Stimulated activated CD8-positive, alpha-beta memory T cell treated with anti-CD3 and anti-CD28 coated beads, Interleukin-4, amount 100 ng/mL, for 48 hours (primary cell): ENCODE results near the gene NRF1.
"Not testable (repeated sequence)": the region's sequence is repeated elsewhere in the genome, so short reads cannot be mapped to it uniquely, and the experiment has no call there.

Experiments used
- DNase-seq: peaks from one replicate; pipeline ENCODE4 v3.0.0-alpha.2; 2020

NRF1 gene

DNA sequence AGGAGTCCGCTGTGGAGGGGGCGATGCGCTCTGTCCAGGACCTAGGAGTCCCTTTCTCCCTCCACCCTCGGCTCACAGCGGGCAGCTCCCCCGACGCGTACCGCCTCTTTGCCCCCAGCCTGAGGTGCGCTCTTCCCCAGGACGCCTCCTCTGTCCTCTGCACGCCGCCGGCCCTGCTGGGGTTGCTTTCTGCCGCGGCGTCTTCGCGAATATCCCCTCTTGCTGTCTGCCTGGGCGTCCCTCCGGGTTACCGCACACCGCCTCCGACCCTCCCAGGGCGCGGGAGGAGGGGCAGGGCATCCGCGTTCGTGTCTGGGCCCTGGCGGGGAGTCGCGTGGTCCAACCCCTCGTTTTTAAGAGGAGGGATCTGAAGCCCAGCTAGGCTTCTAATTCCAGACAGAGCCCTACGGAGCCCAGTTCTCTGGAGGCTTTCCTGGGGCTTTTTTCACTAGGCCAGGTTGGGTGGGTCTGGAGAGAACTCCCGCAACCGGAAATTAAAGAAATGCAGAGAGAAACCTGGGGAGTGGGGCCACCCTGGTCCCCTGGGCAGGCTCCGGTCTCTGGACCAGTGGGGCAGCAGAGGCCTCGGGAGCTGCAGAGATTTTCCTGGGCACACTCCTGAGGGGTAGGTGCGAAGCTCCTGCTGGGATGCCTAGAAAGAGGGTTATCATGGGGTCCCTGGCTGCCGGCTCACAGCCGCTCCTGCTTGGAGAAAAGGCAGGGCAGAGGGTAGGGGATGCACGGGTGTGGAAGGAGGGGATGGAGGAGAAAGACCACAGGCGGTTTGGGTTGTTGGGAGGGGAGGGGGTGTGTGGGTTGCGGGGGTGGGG, 174.4 kb downstream of the NRF1 start:
- DNase-seq, result peak; percentile 30

DNA sequence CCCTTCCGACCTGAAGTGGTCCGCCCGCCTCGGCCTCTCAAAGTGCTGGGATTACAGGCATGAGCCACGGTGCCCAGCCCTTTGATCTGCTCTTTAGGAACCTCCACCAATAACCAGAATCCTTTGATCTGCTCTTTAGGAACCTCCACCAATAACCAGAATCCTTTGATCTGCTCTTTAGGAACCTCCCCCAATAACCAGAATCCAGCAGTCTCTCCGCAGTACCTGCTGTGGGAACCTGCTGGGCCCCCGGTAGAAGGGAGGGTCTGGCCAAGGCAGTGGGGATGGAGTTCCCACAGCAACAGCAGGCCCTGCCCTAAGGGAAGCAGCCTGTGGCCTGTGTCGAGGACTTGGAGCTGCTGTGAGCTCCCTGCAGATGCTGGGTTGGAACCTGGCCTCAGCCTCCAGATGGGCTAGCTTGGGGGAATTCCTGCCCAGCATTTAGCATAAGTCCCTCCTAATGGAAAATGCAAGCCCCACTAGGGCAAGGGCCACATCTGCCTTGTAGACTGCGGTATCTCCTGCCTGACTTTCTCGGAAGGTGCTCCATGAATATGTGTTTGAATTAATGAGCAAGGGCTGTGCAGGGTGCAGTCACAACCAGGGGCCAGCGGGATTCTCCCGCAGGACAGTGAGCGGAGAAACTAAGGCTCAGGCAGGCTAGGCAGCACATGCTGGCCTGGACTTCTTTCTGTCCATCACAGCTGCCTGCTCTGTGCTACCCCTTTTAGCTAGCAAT, 175.5 kb downstream of the NRF1 start:
- DNase-seq, result no peak

DNA sequence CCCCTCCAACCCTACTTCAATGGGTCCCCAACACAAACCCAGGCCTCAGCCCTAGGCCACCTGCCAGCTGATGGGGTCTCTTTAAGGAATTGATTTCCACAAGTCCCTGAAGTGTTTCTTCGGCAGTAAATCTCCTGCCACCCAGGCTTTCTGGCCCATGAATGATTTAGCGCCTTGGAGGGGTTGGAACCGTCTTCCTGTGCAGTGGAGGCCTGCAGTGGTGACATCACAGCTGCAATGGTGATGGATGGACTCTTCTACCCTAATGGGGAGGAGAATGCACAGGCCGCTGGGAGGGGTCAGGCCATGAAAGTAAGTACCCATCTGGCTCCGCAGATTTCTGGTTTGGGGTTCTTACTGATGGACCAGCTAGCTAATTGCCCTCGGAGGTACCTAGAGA, 177.5 kb downstream of the NRF1 start:
- DNase-seq, result no peak

DNA sequence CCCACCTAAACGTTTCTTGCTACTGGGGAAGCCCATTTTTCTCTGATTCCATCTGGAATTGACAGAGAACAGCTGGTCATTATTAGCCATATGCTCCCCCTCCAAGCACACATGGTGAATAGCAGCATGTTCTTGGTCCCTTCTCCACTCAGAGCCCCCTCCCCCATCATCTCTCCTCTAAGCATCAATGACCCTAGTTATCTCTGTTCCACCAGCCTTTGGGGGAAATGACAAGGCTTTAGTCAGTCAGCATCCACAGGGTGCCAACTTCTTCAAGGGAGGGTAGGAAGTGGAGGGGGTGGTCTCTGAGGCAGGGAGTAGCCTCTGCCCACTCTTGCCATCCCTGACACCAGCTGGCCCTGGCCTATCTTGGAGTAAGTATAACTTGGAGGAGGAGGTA, 178.1 kb downstream of the NRF1 start:
- DNase-seq, result no peak

DNA sequence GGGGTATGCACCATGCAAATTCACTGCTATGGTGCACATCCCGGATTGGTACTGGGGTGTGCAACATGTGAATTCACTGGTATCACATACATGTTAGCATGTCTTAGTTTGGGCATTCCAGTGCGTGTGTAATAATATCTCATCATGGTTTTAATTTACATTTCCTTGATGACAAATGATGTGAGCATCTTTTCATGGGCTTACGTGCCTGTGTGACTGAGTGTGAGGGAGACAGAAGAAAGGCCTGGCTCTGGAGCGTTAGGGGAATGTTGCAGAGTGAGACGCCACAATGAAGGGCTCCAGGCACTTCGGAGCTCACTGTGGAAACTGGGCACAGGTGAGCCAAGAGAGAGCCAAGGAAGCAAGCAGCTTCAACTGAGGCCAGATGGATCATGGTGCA, 178.6 kb downstream of the NRF1 start:
- DNase-seq, result no peak

DNA sequence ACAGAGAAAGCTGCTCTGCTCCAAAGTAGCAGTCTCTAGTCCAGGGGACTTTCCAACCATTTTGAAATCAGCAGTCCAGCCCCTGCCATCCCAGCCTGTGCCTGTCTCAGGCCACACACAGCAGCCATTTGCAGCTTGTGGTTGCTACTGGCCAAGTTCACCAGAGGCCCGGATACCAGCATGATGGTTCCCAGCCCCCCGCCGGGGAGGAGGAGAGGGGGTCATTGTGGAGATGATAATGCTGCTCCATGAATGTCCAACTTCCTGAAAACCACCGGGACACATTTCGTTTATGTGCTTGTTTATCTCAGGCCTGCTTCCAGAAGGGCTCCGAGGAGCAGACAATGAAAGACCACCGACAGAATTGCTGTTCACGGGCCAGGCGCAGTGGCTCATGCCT, 181.2 kb downstream of the NRF1 start:
- DNase-seq, result no peak

DNA sequence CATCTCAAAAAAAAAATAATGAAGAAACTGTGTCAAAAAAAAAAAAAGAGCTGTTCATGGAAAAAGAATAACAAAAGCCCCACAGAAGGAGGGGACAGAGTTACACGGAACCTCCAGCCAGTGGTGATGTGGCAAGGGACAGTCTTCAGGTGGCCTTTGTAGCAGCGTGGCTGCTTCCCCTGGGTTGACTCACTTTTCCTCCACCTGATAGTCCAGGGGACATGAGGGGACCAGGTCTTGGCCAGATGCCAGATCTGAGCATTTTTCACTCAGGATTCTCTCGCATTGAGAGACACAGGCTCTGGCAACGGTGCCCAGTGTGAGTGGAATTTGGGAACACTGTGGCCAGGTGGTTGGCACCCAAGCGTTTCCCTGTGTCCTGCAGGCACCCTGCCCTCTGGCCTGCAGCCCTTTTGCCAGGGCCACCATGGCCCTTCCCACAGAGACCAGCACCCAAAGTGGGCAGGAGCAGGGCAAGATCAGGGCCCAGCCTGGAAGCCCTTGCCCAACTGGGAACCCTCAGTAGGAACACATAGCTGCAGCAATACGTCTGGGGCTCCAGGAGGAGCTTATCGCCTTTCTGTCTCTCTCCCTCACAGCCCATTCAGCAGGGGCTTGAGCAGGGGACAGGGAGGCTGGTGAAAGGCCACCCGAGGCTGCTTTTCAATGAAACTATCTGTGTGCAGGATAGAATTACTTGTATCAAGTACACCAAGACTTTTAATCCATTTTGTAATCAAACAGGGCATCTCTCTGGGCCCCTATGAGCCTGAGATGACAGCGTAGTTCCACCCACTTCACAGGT, 182.2 kb downstream of the NRF1 start:
- no peak for DNase-seq

DNA sequence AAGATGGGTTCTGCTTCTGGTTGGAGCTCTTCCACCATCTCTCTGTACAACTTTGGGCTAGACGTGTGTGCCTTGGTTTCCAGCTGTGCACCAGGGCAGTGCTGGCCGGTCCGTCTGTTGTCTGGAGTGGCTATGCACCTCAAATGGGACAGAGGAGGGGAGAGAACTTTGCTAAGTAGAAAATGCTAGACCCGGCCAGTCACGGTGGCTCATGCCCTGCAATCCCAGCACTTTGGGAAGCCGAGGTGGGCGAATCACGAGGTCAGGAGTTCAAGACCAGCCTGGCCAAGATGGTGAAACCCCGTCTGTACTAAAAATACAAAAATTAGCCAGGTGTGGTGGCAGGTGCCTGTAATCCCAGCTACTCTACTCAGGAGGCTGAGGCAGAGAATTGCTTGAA, 182.9 kb downstream of the NRF1 start:
- not testable (repeated sequence) for DNase-seq

DNA sequence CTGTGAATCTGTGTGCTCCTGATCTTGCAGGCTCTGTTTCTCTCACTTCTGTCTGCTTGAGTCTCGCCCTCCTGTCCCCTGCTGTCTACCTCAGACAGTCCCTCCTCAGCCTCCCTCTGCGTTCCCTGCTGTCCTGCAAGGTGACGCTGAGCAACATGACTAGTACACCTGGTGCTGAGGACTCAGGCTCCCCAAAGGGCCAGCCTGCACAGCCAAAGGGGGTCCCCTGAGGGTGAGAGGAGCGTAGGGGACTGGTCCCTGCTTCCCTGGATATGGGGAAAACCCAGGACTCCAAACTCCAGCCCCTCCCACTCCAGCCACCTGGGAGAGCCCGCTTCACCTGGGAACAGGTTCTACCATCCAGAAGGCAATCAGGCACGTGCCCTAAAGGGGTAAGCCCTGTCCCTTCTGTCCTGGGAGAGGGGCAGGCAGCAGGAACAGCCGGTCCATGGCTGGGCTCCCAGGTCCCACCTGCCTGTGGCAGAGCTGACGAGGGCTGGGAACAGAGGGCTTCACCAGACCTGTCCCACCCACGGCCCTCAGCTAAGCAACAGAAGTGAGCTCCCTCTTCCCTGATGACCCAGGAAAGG, 184.8 kb downstream of the NRF1 start:
- DNase-seq, result no peak

DNA sequence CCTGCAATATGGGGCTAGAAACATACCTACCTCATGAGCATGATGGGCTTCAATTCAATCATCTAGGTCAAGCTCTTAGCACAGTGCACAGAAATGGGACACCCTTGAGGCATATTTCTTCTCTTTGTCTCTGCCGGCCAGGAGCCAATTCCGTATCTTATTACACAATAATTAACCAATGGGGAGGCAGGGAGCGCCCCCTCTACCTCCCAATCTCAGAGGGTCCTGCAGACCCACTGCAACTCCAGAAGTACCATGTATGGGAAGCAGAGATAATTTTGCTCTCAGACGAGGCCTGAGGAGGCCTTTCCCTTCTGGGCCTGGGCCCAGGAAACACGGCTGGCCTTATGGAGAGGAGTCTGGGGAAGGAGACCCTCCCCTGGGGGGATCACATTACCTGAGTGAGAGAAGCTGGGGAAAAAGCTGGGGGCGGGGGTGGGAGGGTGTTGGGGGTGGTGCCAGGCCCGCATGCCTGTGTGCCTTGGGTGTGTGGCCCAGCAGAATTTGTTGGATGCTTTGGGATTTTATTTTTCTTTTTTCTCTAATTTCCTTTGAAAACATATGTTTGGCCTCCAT, 185.8 kb downstream of the NRF1 start:
- DNase-seq, result no peak

DNA sequence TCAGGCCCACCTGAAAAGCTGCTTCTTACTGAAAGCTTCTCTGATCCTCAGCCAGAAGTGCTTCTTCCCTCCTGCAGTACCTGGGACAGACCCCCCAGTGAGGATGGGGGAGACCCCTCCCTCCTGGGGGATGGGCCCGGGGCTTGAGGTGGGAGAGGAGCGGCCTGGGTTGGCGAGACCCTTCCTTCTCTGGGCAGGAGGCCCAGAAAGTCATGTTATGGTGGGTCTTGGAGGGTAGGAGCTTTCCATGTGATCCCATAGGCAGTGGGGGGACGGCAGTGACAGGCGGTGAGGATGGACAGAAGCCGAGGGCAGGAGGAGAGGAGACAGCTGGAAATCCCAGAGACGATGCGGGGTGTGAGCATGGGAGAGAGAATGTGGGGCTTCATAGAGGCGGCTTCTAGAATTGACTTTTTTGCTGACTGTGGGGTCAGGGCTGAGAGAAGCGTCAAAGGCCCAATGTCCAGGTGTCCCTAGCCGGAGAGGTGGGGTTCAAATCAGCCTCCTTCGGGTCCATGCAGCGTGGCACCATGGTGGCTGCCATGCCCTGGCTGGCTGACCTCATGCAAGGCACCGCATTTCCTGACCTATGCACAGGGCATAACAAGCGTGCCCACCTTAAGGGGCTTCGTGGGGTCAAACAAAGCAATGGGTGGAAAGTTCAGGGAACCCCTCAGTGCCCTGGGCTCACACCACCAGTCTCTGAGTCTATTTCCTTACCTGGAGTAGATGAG, 187.3 kb downstream of the NRF1 start:
- no peak for DNase-seq

DNA sequence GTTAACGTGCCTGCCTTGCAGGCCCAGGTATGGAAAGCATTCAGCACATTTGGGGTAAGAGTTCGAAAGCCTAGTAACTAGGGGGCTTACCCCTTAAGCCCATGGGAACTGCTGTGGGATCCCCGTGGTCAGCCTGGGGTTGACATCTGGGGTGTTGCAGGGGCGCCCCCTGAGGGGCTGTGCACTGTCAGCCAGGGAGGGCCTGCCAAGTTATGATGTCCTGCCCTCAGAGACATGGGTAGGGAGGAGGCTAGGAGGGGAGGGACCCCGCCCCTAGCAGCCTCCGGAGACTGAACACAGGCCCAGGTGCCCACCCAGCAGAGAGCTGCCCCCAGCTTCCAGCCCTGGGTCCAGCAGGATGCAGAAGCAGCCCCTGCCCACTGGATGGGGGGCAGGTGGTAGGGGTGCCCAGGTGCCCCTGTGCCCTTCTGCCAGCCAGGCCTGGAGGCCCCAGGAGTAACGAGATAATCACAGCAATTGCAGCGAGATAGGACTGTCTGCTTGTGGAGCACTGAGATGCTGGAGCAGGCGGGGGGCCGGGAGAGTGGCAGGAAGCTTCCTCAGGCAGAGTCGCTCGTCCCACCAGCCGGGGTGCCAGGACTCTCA, 187.9 kb downstream of the NRF1 start:
- no peak for DNase-seq

DNA sequence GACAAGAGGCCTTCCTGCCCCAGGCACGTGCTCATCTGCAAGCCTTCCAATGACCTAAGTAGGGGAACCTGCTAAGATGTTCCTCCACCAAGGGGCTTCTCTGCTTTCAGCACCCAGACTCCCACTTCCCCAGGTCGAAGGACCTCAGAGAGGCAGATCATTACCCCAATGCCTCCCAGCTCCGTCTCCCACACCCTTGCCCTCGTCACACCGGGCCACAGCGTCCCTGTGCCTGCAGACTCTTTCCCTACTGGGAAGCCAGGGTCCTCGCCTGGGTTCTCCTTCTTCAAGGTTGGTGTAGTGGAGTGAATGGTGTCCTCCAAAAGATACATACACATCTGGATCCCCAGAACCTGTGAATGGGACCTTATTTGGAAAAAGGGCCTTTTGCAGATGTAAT, 189.4 kb downstream of the NRF1 start:
- DNase-seq, result no peak

DNA sequence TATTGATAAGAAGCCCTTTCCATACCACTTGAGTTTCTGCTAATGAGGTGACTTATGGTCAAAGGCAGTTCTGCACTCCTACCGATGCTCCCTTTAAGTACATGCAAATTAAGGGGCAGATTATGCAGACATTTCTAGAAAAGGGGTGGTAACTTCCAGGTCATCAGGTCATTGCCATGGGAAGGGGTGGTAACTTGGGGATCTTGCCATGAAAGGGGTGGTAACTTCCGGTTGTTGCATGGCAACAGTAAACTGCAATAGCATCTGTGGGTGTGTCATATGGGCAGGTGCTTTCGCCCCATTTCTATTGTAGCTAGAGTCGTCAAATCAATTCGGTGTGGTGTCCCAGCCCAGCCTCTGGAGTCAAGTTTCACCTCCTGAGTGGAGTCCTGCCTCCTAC, 190.4 kb downstream of the NRF1 start:
- no peak for DNase-seq

DNA sequence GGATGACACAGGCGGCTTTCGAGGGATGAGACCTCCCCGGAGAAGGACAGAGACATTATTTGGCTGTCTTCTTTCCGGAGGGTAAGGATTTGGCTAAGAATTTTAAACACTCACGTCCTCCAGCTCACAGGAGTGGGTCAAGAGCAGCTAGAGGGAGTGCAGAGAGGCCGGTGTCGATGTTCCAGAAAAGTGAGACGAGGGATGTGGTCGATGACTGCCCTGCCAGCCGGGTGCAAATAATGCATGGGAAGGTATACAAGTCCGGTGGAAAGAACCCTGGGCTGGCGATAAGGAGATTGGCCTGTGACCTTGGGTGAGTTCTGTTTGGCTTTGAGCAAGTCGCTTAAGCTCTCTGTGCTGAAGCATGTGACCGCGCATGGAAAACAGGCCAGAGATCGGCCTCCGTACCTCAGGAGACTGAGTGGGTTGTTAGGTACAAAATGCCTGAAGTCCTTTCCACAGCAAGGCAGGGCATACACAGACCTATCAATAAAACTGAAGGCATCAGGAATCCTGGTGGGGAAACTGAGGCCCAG, 192.1 kb downstream of the NRF1 start:
- no peak for DNase-seq

DNA sequence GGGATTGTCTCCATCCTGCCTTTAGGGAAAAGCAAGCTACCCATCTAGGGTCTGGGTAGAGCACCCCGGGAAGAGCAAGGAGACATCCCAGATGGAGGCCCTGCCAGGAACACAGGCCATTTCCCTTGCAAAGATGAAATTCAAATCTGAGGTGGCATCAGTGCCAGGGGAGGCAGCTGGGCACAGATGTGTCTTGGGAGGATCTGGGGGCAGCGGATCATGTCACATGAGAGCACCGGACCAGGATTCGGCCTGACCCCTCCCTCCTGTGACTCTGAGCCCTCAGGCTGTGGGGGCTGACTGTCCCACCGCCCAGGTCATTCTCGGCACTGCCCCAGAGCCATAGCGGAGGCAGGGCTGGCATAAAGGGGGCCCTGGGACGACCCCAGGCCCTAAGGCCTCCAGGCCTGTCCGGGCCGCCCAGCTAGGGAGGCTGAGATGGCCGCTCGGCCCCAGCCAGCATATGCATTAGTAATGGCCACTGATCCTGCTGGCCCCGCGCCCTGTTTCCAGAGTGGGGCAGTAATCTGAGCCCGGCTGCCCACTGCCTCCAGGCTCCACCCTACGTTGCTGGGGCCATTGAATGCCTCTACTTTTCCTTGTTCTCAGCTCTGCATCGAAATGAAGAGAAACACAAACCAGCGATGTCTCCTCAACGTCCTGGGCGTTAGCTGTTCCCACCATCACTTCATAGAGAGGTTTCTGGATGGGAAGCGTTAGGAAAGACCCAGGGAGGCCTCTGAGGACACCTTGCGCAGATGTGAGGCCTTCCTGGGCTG, 192.8 kb downstream of the NRF1 start:
- DNase-seq, result no peak

DNA sequence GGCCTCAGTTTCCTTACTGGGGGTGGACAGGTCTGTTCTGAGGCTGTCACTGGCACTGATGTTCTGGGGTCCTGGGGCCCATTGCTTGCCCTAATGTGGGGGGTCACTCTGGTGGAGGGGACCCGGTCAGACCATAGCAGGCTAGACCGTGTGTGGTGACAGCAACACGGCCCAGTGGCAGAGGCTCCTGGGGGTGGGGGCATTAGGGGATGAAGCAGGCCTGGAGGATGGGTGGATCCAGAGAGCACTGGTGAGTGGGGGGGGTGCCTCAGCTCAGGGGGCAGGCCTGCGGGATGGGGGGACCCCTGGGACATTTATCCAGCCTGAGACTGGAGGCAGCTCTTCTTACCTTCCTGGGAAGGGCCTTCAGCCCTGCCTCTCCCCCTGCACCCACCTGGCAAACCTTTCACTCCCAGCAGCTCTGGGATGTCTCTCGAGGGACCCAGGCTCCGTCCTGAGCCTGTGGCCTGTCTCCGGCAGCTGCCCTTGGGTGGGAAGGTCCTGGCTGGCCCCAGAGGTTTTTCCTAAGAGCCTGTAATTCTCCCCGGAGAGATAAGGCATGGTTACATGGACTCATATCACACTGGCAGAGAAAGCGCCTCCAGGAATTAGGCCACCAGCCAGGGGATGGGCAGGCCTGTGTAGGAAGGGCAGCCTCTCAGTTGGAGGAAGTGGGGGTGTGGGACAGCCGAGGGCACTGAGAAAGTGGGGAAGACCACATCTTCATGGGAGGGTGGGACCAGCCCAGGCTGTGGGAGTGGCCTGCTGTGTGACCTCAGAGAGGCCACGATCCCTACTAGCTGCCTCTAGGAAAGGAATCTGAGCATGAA, 193.6 kb downstream of the NRF1 start:
- DNase-seq, result no peak
